B cell (primary cell): ENCODE results near the gene EGFL7. TPM values are rescaled to one million over a fixed set of nuclear protein-coding genes. Genes with fewer than 3 reads are reported as not detected.

ENCODE experiments used
- ATAC-seq: fragments of 200-7000 bp; cut with Tn5 transposase; one replicate; pipeline ENCODE4 v1.10.0; 2021; ENCODE audit warnings: low read depth, mild to moderate bottlenecking, moderate number of reproducible peaks, moderate library complexity
- CTCF ChIA-PET: fragments of 350-600 bp; sonication (Branson Sonifier 250); formaldehyde crosslinking; loops from one replicate; lab custom pipeline; 2021; ENCODE audit warnings: antibody characterized with exemption, inconsistent platforms; lab: Charles Lee
- POLR2A ChIA-PET: fragments of 350-600 bp; sonication (Branson Sonifier 250); formaldehyde crosslinking; loops from one replicate; lab custom pipeline; 2021; ENCODE audit warnings: antibody characterized with exemption; lab: Charles Lee
- DNase-seq: peaks from one replicate; pipeline ENCODE4 v3.0.0; 2013
- H2AFZ ChIP-seq: 2 replicates; pipeline ENCODE4 v1.6.1; 2012; ENCODE audit warnings: mild to moderate bottlenecking, low read depth, low read length; ENCODE audit not compliant: insufficient read depth, poor library complexity, severe bottlenecking
- H3K27ac ChIP-seq, 2 donors: 1 replicate in 1 of 2; 2 replicates in 1 of 2; pipeline ENCODE4 v1.5.1; 2012 to 2013; ENCODE audit warnings: low read length in 2 of 2, mild to moderate bottlenecking in 2 of 2, moderate library complexity in 1 of 2
- H3K27me3 ChIP-seq, 4 experiments: fragments of 200-600 bp in 1 of 4; sonication (generic) in 1 of 4; replicated peaks in 1 of 4; 1 replicate in 2 of 4; 2 replicates in 2 of 4; pipeline versions ENCODE4 v1.6.1 to v1.7.0; 2013 to 2016; ENCODE audit warnings: low read length in 3 of 4, mild to moderate bottlenecking in 2 of 4, mixed read lengths in 1 of 4, moderate library complexity in 1 of 4; ENCODE audit not compliant: insufficient read depth in 4 of 4, control insufficient read depth in 3 of 4; ENCODE audit errors: control extremely low read depth in 1 of 4
- H3K36me3 ChIP-seq, 2 experiments: replicated peaks in 1 of 2; 1 replicate in 1 of 2; 2 replicates in 1 of 2; pipeline versions ENCODE4 v1.6.1 to v1.7.1; 2013; ENCODE audit warnings: low read length in 1 of 2; ENCODE audit not compliant: insufficient read depth in 2 of 2, control insufficient read depth in 1 of 2; ENCODE audit errors: control extremely low read depth in 1 of 2, extremely low read depth in 1 of 2
- H3K4me1 ChIP-seq, 2 donors: fragments of 200-600 bp in 1 of 2; sonication (generic) in 1 of 2; 1 replicate in 1 of 2; 2 replicates in 1 of 2; pipeline versions ENCODE4 v1.5.1 to v1.6.1; 2013 to 2017; ENCODE audit warnings: low read length in 2 of 2; ENCODE audit not compliant: control insufficient read depth in 2 of 2, insufficient read depth in 2 of 2
- H3K4me2 ChIP-seq: replicated peaks from 2 replicates; pipeline ENCODE3; 2012; ENCODE audit warnings: mild to moderate bottlenecking, low read depth, low read length; ENCODE audit not compliant: poor library complexity, severe bottlenecking
- H3K4me3 ChIP-seq, 5 experiments: fragments of 200-600 bp in 1 of 5; sonication (generic) in 1 of 5; 1 replicate in 3 of 5; 2 replicates in 2 of 5; pipeline versions ENCODE4 v1.5.1 to v1.7.0; 2011 to 2016; ENCODE audit warnings: low read length in 4 of 5, mild to moderate bottlenecking in 4 of 5, low read depth in 2 of 5, control low read depth in 1 of 5, moderate library complexity in 1 of 5; ENCODE audit not compliant: insufficient read depth in 1 of 5; ENCODE audit errors: control extremely low read depth in 1 of 5, extremely low read depth in 1 of 5
- H3K79me2 ChIP-seq: fragments of 200-600 bp; sonication (generic); one replicate; pipeline ENCODE4 v1.6.0; 2016; ENCODE audit warnings: low read length; ENCODE audit not compliant: control insufficient read depth, insufficient read depth
- H3K9ac ChIP-seq: fragments of 200-600 bp; sonication (generic); 2 replicates; pipeline ENCODE4 v1.6.1; 2017; ENCODE audit warnings: mild to moderate bottlenecking, low read length, moderate library complexity
- H3K9me3 ChIP-seq, 3 donors: one replicate each; pipeline versions ENCODE4 v1.6.1 to v1.7.1; 2013; ENCODE audit warnings: low read length in 2 of 3; ENCODE audit not compliant: control insufficient read depth in 2 of 3, insufficient read depth in 1 of 3; ENCODE audit errors: control extremely low read depth in 1 of 3
- H4K20me1 ChIP-seq: 2 replicates; pipeline ENCODE4 v1.6.0; 2012; ENCODE audit warnings: mild to moderate bottlenecking, low read length; ENCODE audit not compliant: insufficient read depth, control insufficient read depth, poor library complexity, severe bottlenecking
- H3K27ac Mint-ChIP-seq: one replicate; pipeline ENCODE4 v1.8.0; 2021; ENCODE audit warnings: mixed read lengths
- H3K27me3 Mint-ChIP-seq: one replicate; pipeline ENCODE4 v1.8.0; 2021; ENCODE audit warnings: mixed read lengths
- H3K4me1 Mint-ChIP-seq: one replicate; pipeline ENCODE4 v1.8.0; 2021; ENCODE audit warnings: mixed read lengths
- H3K4me3 Mint-ChIP-seq: one replicate; pipeline ENCODE4 v1.8.0; 2021; ENCODE audit warnings: mixed read lengths
- H3K9me3 Mint-ChIP-seq: one replicate; pipeline ENCODE4 v1.8.0; 2022; ENCODE audit warnings: mixed read lengths; ENCODE audit not compliant: insufficient read depth
- CTCF ChIP-seq: fragments of 200-600 bp; IDR thresholded peaks from one replicate; pipeline ENCODE4 v1.8.0; 2022; ENCODE audit warnings: antibody characterized with exemption, mild to moderate bottlenecking
- EZH2 ChIP-seq: IDR thresholded peaks from 2 replicates; pipeline ENCODE4 v1.6.1; 2012; ENCODE audit warnings: borderline replicate concordance, low read depth, mild to moderate bottlenecking, moderate library complexity, low read length; ENCODE audit not compliant: insufficient read depth, poor library complexity, severe bottlenecking
- WGBS: methylation state at CpG from one replicate; pipeline ENCODE4 v1.1.5; 2013; ENCODE audit warnings: missing lambda C conversion rate; ENCODE audit not compliant: insufficient coverage; 5-methylcytosine and 5-hydroxymethylcytosine counted together
- intact Hi-C: fragments of 100-400 bp; cut with micrococcal nuclease; formaldehyde crosslinking; loops from one replicate; pipeline ENCODE4 v1.10.0; 2022
- polyA plus RNA-seq: library from polyadenylated mRNA; depleted of rRNA; stranded (reverse); fragments of >200 nt; gene quantifications from 2 replicates; pipeline ENCODE4 v1.2.3, GENCODE V29; 2012
- total RNA-seq, 2 donors: library from RNA; stranded (reverse); fragments of 120-200 nt in 1 of 2; gene quantifications; 1 replicate in 1 of 2; 2 replicates in 1 of 2; pipeline versions ENCODE4 v1.2.3 to v1.2.4, GENCODE V29; 2013 to 2022

EGFL7 gene
- total and polyA plus RNA-seq, 2 donors (not counting 1 experiment from before 2014, with no cell fraction given) = 0.34 TPM; not detected in 1

DNA sequence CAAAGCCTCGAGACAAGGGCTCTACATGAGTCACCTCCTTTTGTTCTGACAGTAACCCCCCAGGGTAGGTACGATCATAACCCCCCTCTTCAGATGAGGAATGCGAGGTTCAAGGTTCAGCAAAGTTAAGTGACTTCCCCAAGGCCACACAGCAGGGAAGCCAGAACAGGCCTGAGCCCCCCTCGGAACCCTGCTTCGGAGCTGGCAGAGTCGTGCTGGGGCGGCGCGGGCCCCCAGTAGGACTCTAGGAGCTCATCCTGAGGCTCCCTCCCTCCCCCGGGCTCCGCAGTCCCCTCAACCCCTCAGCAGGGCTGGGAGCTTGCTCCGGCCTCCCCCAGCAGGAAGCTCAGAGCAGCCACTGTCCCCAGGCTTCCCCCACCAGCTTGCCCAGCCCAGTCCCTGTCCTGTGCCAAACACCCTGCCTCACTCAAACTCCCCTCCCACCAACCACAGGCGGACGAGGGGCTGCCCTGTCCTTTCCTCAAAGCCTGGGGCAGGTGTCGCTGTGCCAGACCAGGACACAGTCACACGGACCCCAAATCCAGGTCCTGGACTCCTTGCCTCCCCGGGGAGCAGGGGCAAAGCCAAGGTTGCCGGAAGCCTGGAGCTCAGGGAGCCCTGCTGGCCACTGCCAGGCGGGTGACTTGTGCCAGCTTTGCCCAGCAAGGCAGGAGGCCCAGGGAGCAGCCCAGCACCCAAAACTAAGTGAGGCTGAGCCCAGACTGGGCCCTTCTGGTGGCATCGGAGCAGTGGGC is 19.4 kb downstream of the EGFL7 start:
- peaks cover 23% of the 10 kb centered on the region for H3K79me2 ChIP-seq
- WGBS = 91% methylated on average over 20 of the region's 20 CpGs

More for the DNA sequence above, 19.4 kb downstream of the EGFL7 start:
- no peaks in the 10 kb centered on the region for H3K9me3 Mint-ChIP-seq
- no peak overlapping the region for H3K9ac ChIP-seq
- H3K4me1 ChIP-seq = peaks cover 9 to 14% of the 10 kb centered on the region in 2 donors
- H3K9me3 ChIP-seq = no peaks in the 10 kb centered on the region
- H2AFZ ChIP-seq = no peak overlapping the region
- H3K36me3 ChIP-seq = no peaks in the 10 kb centered on the region
- no peak overlapping the region for H3K4me3 ChIP-seq
- H3K27me3 ChIP-seq = no peaks in the 10 kb centered on the region
- H3K4me3 Mint-ChIP-seq = no peak overlapping the region
- intact Hi-C loops = no loop called here
- no peaks in the 10 kb centered on the region for H3K27me3 Mint-ChIP-seq
- peaks cover 7% of the 10 kb centered on the region for H3K4me1 Mint-ChIP-seq
- no peak overlapping the region for H3K4me2 ChIP-seq
- H4K20me1 ChIP-seq = peaks cover 77% of the 10 kb centered on the region
- ChIA-PET POLR2A (no interaction called here), CTCF (interaction anchor here (2.5 kb wide), 1 partner anchor 10 kb away, joined by 17 read pairs; no protein-coding TSS in a partner anchor)
- no peak for ATAC-seq
- H3K27ac Mint-ChIP-seq = no peak overlapping the region
- TF ChIP-seq EZH2 = no peak
- TF ChIP-seq CTCF = no peak
- DNase-seq = no peak
- H3K27ac ChIP-seq = no peak overlapping the region
